OCI-LY3 (cell line): Measurements from ENCODE around the gene TOP3A.

ENCODE experiments used
- H2AFZ ChIP-seq: fragments of 200-600, 300-600 bp; shearing (Covaris generic); 2 replicates; pipeline ENCODE4 v1.6.0; 2014; ENCODE audit warnings: antibody characterized with exemption, low read depth, low read length
- H3K27ac ChIP-seq: fragments of 200-600, 300-600 bp; sonication (generic); 2 replicates; pipeline ENCODE4 v1.5.1; 2014; ENCODE audit warnings: mild to moderate bottlenecking, low read length, moderate library complexity, mixed read lengths
- H3K27me3 ChIP-seq: fragments of 200-600, 300-600 bp; sonication (generic); 2 replicates; pipeline ENCODE4 v1.6.1; 2014; ENCODE audit warnings: low read depth, low read length, mixed read lengths
- H3K36me3 ChIP-seq: fragments of 200-600, 300-600 bp; sonication (generic); replicated peaks from 2 replicates; pipeline ENCODE3; 2014; ENCODE audit warnings: low read depth, low read length, mixed read lengths
- H3K4me1 ChIP-seq: fragments of 300-600, 200-600 bp; sonication (generic); 2 replicates; pipeline ENCODE4 v1.6.1; 2014; ENCODE audit warnings: low read length, mixed read lengths
- H3K4me2 ChIP-seq: fragments of 200-600, 300-600 bp; sonication (generic); 2 replicates; pipeline ENCODE4 v1.6.1; 2014; ENCODE audit warnings: low read length, mixed read lengths
- H3K4me3 ChIP-seq: fragments of 300-600, 200-600 bp; sonication (generic); 2 replicates; pipeline ENCODE4 v1.5.1; 2014; ENCODE audit warnings: antibody characterized with exemption, mild to moderate bottlenecking, low read length, moderate library complexity
- H3K79me2 ChIP-seq: fragments of 300-600, 200-600 bp; shearing (Covaris generic); 2 replicates; pipeline ENCODE4 v1.6.1; 2014; ENCODE audit warnings: mild to moderate bottlenecking, low read length, mixed read lengths
- H3K9ac ChIP-seq: fragments of 300-600, 200-600 bp; shearing (Covaris generic); 2 replicates; pipeline ENCODE4 v1.6.0; 2014; ENCODE audit warnings: mild to moderate bottlenecking, low read length, moderate library complexity
- H3K9me3 ChIP-seq: fragments of 200-600, 300-600 bp; shearing (Covaris generic); 2 replicates; pipeline ENCODE4 v1.6.1; 2014; ENCODE audit warnings: low read length, mixed read lengths; ENCODE audit not compliant: insufficient read depth
- H4K20me1 ChIP-seq: fragments of 200-600, 300-600 bp; sonication (generic); 2 replicates; pipeline ENCODE4 v1.6.1; 2016; ENCODE audit warnings: low read length, mixed read lengths; ENCODE audit not compliant: insufficient read depth
- EZH2phosphoT487 ChIP-seq: fragments of 200-600 bp; shearing (Covaris generic); IDR thresholded peaks from 2 replicates; pipeline ENCODE4 v1.6.1; 2018; ENCODE audit warnings: antibody characterized with exemption, mixed run types, low read depth
- TF ChIP-seq, protein P1 (sequence below): fragments of 200-600, 300-600 bp; sonication (generic); IDR thresholded peaks from 2 replicates; pipeline ENCODE4 v1.5.1; 2014; ENCODE audit warnings: antibody characterized with exemption, low read length, low read depth

TOP3A gene

DNA sequence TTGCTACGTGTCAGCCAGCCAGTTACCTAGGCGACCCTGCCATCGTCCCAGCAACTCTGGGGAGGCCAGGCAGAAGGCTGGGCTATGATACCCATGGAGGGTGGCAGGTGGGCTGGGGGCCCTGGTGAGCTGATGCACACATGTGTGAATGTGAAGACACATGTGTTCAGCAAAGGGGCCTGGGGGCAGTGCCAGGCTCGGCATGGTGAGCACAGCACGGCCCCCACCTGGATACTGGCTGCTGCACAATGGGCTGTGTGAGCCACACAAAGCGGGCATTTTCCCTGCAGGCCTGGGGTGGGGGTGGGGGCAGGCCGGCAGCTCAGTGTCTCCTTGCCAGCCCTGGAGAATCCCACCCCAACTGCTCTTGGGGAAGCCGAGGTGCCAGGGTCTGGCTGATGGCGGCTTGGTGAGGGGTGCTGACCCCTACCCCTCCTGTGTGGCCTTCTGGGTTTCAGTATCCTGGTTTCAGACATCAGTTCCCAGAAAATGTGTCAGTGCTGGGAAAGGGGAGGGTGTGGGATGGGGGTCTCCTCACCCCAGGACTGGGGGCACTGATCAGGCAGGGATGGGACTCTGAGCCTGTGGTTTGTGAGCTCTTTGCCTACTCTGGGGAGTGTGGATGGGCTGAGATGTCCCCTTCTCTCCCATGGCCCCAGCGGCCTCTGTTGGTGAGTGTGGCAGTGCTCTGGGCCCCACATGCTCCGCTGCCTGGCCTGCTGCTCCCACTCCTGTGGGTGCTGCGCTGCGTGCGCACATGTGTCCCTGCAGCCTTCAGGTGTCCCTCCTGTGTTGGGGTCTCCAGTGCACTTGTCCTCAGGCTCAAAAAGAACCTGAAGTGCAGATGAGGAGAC lies 84.3 kb downstream of the TOP3A start:
- Histone ChIP-seq H3K27ac (no peak overlapping the region), H3K27me3 (no peaks in the 10 kb centered on the region), H4K20me1 (no peaks in the 10 kb centered on the region), H3K4me1 (peaks cover 4% of the 10 kb centered on the region; the same call in 1 of the 2 replicates), H3K4me3 (no peak overlapping the region), H3K9ac (no peak overlapping the region), H3K4me2 (no peak overlapping the region), H2AFZ (no peak overlapping the region), H3K79me2 (no peaks in the 10 kb centered on the region), H3K36me3 (no peaks in the 10 kb centered on the region), H3K9me3 (no peaks in the 10 kb centered on the region)
- TF ChIP-seq EZH2phosphoT487, result no peak
- TF ChIP-seq, protein P1, sequence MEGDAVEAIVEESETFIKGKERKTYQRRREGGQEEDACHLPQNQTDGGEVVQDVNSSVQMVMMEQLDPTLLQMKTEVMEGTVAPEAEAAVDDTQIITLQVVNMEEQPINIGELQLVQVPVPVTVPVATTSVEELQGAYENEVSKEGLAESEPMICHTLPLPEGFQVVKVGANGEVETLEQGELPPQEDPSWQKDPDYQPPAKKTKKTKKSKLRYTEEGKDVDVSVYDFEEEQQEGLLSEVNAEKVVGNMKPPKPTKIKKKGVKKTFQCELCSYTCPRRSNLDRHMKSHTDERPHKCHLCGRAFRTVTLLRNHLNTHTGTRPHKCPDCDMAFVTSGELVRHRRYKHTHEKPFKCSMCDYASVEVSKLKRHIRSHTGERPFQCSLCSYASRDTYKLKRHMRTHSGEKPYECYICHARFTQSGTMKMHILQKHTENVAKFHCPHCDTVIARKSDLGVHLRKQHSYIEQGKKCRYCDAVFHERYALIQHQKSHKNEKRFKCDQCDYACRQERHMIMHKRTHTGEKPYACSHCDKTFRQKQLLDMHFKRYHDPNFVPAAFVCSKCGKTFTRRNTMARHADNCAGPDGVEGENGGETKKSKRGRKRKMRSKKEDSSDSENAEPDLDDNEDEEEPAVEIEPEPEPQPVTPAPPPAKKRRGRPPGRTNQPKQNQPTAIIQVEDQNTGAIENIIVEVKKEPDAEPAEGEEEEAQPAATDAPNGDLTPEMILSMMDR, result no peak

DNA sequence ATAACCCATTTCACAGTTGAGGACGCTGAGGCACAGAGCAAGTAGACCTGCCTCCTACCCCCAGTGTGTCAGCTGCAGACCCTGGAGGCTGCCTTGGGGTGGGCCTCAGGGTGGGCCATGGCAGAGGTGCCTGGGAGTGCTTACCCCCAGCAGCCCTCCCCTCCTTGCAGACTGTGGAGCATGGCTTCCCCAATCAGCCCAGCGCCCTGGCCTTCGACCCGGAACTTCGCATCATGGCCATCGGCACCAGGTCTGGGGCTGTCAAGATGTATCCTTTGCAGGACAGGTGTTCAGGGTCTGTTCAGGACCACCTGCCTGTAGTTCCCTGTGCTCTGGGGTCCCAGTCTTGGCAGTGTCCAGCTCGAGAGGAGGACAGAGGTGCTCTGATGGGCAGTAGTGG lies 85.0 kb downstream of the TOP3A start:
- no peak overlapping the region for H2AFZ ChIP-seq
- H3K27ac ChIP-seq, result no peak overlapping the region
- H3K36me3 ChIP-seq, result no peaks in the 10 kb centered on the region
- no peaks in the 10 kb centered on the region for H3K27me3 ChIP-seq
- H3K79me2 ChIP-seq, result no peaks in the 10 kb centered on the region
- H4K20me1 ChIP-seq, result no peaks in the 10 kb centered on the region
- H3K4me2 ChIP-seq, result no peak overlapping the region
- no peak for TF ChIP-seq EZH2phosphoT487
- TF ChIP-seq, protein P1, result no peak
- no peak overlapping the region for H3K4me3 ChIP-seq
- no peak overlapping the region for H3K9ac ChIP-seq
- peaks cover 4% of the 10 kb centered on the region; the same call in 1 of the 2 replicates for H3K4me1 ChIP-seq
- no peaks in the 10 kb centered on the region for H3K9me3 ChIP-seq

DNA sequence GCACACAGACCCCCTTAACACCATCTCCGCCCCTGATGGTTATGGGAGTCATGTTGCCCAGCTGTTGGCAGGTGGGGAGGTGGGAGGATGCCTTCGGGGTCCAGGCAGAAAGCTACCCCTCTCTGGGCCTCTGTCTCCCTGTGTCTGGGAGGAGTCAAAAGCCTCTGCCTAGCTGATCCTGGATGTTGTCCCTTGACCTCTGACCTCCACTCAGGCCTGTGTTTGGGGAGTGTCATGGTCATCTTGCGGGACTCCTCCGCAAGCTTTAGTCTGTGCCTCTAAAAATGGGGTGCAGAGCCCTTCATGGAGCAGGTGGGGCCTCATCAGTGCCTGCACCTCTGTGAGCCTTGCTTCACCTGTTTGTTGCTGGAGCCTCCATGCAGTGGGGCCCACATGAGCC lies 85.5 kb downstream of the TOP3A start:
- H2AFZ ChIP-seq, result no peak overlapping the region
- H3K4me2 ChIP-seq, result no peak overlapping the region
- H3K9me3 ChIP-seq, result no peaks in the 10 kb centered on the region
- H3K27me3 ChIP-seq, result no peaks in the 10 kb centered on the region
- no peaks in the 10 kb centered on the region for H4K20me1 ChIP-seq
- H3K36me3 ChIP-seq, result no peaks in the 10 kb centered on the region
- H3K27ac ChIP-seq, result no peak overlapping the region
- no peak overlapping the region for H3K9ac ChIP-seq
- TF ChIP-seq, protein P1, result no peak
- TF ChIP-seq EZH2phosphoT487, result no peak
- no peaks in the 10 kb centered on the region for H3K79me2 ChIP-seq
- no peak overlapping the region for H3K4me3 ChIP-seq
- peaks cover 4% of the 10 kb centered on the region; the same call in 1 of the 2 replicates for H3K4me1 ChIP-seq

DNA sequence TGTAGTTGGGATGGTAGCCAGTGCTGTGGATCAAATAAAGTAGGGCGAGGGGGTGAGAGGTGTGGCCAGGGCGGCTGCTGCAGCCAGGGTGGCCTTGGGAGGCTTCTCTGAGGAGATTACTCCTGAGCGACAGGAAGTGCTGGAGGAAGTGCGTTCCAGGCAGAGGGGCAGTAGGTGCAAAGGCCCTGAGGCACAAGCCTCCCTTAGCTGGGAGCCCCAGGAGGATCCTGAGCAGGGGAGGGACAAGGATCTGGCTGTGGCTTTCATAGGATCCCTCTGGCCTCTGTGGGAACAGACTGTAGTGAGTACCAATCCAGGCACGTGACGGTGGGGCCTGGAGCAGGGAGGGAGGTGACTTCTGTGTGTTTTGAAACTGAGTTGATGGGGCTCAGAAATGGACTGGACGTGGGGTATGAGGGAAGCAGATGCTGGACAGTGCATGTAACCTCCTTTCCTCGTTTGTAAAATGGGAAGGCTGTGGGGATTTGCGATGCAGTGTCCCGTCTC lies 86.6 kb downstream of the TOP3A start:
- Histone ChIP-seq H4K20me1 (no peaks in the 10 kb centered on the region), H3K27ac (no peak overlapping the region), H3K4me3 (no peak overlapping the region), H3K9ac (no peak overlapping the region), H3K27me3 (no peaks in the 10 kb centered on the region), H3K36me3 (no peaks in the 10 kb centered on the region), H3K4me1 (peaks cover 4% of the 10 kb centered on the region; the same call in 1 of the 2 replicates), H3K79me2 (no peaks in the 10 kb centered on the region), H3K4me2 (no peak overlapping the region), H3K9me3 (no peaks in the 10 kb centered on the region), H2AFZ (no peak overlapping the region)
- no peak for TF ChIP-seq EZH2phosphoT487
- TF ChIP-seq, protein P1, result no peak
